HG03175 (cell line): ENCODE data around the gene MEI1.
"Not testable (repeated sequence)": the region's sequence is repeated elsewhere in the genome, so short reads cannot be mapped to it uniquely, and the experiment has no call there.

Source experiments
- ATAC-seq: cut with Tn5 transposase; IDR thresholded peaks from one replicate; pipeline ENCODE4 v1.9.1; 2021; ENCODE audit warnings: mild to moderate bottlenecking, moderate library complexity; ENCODE audit not compliant: unreplicated experiment

Gene MEI1, protein sequence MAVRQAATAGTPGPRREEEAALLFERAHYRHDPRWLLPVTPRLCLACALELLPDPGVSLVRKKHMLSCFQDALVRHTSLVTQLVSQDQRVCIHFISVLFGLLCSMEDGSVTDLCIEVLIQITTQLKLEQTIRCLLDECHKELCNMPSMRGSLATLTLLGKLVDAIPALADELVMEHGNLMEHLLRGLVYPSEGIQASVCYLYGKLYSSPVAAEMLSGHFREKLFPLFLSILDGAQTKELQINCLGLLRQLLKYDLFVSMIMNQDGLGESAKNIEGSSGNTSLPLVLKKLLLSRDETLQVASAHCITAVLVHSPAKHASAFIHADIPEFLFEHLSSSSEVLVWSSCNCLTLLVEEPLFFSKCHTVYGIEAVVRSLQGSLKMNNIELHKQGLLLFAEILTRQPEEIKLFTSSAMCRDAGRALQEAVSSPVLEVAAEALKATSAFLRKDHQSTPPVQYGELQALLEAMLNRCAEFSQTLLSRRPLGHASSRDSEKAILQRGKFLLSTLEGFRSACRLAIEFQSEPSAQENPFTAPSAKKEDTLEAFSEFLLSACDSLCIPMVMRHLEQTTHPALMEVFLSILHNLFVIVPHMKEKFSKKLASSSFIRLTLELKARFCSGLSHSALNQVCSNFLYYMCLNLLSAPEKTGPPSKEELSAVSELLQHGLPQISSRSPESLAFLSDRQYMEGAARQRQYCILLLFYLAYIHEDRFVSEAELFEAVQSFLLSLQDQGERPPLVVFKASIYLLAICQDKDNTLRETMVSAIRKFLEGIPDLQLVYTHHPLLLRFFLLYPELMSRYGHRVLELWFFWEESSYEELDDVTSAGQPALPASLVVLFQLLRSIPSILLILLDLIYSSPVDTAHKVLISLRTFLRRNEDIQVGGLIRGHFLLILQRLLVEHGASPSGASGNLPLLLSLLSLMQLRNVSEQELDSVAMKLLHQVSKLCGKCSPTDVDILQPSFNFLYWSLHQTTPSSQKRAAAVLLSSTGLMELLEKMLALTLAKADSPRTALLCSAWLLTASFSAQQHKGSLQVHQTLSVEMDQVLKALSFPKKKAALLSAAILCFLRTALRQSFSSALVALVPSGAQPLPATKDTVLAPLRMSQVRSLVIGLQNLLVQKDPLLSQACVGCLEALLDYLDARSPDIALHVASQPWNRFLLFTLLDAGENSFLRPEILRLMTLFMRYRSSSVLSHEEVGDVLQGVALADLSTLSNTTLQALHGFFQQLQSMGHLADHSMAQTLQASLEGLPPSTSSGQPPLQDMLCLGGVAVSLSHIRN

DNA sequence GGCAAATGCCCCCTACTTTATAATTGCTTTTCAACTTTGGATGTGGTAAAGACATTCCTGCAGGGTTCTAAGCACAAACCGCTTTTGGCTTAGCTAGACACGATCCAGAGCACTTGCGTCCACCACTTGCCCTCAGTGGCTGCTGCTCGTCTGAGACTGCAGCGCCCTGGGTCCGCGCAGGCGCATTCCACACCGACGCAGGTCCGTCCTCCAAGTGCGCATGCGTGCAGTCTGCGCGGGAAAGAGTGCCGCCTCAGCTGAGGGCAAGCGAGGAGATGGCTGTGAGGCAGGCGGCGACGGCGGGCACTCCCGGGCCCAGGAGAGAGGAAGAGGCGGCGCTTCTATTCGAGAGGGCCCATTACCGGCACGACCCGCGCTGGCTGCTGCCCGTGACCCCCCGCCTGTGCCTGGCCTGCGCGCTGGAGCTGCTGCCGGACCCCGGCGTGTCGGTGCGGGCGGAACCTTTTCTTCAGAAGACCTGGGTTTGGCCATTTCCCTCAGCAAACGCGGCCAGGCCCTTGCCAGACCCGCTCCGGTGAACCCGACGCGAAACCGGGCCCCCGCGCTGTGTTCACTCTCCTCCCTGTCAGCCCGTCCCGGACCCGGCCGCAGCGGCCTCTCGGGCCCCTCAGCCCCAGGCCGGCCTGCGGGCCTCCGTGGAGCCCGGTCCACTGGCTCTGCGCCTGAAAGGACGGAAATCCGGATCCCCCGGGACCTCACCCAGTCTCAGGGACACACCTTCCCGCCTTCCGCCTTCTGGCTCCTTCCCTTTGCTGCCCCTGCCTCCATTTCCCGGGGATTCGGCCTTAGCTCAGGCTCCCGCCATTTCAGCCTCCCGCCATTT lies at the start of gene MEI1:
Gene MEI1 (plus strand): TSS at position 240 of the 844 bp plus-strand sequence. CDS start 36 bp downstream, at position 276.
- ATAC-seq = no peak

DNA sequence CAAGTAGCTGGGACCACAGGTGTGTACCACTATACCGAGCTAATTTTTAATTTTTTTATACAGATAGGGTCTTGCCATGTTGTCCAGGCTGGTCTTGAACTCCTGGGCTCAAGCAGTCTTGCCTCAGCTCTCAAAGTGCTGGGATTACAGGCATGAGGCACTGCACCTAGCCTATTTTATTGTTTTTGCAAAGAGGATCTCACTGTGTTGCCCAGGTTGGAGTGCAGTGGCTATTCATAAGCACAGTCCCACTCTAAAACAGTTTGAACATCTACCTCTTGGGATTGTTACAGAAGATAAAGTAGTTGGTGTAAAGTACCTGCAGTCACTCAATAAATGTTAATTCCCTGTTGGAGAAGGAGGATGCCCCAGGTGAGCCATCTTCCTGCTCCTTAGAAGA lies 49.1 kb upstream of the MEI1 start:
- ATAC-seq = no peak

DNA sequence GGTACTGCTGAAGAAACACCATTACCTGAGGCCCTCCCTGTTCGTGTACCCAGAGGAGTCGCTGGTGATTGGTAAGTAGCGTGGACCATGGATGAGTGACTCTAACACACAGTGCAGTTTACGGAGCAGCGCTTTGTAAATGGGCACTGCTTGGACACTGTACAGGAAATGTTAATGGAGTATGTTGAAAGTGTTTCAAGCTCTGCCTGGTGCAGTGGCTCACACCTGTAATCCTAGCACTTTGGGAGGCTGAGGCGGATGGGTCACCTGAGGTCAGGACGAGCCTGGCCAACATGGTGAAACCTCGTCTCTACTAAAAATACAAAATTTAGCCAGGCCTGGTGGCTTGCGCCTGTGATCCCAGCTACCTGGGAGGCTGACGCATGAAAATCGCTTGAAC lies 48.5 kb upstream of the MEI1 start:
- ATAC-seq = no peak

DNA sequence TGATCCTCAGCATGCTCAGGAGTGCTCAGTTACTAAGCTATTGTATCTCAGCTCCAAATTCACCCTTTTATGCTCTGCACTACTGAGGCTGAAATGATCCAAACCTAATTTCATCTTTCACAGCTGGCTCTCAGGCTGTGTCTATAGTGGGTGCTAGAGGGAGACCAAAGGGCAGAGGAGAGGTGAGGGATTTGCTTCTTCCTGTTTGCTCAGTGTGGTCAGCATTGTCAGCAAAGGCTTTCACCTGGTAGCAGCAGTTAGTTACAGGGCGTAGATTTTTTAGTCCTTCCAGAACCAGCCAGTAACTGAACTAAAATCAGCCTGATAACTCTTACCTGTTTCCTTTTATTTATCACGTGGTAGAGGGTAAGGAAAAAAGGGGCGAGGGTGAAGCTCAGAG lies 45.0 kb upstream of the MEI1 start:
- no peak for ATAC-seq

DNA sequence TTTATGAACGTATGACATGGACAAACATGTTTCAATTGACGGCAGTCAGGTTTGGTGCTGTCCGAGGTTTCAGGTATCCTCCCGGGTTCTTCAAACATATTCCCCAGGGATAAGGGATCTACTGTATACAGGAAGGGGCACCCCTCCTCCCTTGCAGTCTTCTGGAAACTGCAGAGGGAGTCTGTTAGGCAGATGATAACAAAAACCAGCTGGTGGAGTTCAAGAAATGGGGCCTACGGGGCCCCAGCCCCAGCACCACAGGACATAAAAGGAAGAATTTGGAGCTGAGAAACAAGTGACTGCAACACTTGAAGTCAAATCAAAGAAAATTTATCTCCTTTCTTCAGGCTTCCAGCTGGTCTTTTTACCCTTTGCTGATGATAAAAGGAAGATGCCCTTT lies 42.7 kb upstream of the MEI1 start:
- no peak for ATAC-seq

DNA sequence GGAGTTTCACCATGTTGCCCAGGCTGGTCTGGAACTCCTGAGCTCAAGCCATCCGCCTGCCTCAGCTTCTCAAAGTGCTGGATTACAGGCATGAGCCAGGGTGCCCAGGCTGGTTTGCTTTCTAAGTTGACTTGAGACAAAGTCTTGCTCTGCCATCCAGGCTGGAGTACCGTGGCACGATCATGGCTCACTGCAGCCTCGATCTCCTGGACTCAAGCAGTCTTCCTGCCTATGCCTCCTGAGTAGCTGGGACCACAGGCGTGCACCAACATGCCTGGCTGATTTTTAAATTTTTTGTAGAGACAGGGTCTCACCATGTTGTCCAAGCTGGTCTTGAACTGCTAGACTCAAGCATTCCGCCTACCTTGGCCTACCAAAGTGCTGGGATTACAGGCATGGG lies 41.6 kb upstream of the MEI1 start:
- ATAC-seq = no peak

DNA sequence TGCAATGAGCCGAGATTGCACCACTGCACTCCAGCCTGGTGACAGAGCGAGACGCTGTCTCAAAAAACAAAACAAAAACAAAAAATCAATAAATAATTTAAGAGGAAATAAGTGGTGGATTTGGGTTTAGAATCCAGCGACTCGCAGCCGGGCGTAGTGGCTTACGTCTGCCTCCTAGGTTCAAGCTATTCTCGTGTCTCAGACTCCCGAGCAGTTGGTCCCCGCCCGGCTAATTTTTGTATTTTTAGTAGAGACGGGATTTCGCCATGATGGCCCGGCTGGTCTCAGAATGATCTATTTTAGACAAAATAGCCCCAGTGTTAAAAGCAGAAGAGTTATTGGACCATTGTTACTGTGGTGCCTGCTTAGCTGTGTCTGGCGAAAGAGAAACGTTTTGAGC lies 40.4 kb upstream of the MEI1 start:
- ATAC-seq = no peak

DNA sequence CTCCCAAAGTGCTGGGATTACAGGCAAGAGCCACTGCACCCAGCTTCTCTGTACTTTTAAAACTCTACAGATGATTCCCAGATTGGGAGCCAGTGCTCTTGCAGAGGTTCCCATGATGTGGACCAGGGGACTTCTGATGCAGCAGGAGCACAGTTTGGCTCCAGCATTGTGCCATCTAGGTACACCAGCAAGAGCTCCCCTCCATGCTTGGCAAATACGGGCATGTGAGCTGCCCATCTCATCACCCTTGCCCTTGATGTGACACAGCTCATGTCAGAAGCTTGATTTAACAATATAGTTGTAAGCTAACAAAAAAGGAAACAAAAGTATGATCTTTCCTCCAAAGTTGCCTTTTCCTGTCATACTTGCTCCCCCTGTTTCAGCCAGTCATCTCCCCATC lies 39.4 kb upstream of the MEI1 start:
- no peak for ATAC-seq

DNA sequence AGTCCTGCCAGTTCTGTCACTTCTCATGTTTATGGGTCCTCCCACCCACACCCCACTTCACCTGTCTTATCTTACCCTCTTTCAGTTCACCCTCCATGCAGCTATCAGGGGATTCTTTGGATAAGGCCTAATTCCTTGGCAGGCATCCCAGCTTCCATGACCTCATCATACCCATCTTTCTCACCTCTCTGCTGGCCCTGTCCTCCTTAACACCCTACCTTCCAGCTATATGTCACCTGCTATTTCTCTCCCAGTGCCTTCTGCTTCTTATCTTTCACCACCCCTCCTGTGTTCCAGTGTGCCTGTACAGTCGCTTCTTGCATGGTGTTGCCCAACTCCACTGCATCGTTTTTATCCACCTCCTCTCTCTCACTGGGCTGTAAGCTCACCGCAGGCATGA lies 38.9 kb upstream of the MEI1 start:
- ATAC-seq = no peak

- no peak for ATAC-seq
Measured at GRCh38 chr22:41661088-41661487, 38.2 kb upstream of the MEI1 start.

GRCh38 chr22:41661713-41662112 lies 37.6 kb upstream of the MEI1 start:
- no peak for ATAC-seq

GRCh38 chr22:41663594-41663993 lies 35.7 kb upstream of the MEI1 start:
- not testable (repeated sequence) for ATAC-seq

- ATAC-seq = no peak
Measured at GRCh38 chr22:41664490-41664889, 34.8 kb upstream of the MEI1 start.

DNA sequence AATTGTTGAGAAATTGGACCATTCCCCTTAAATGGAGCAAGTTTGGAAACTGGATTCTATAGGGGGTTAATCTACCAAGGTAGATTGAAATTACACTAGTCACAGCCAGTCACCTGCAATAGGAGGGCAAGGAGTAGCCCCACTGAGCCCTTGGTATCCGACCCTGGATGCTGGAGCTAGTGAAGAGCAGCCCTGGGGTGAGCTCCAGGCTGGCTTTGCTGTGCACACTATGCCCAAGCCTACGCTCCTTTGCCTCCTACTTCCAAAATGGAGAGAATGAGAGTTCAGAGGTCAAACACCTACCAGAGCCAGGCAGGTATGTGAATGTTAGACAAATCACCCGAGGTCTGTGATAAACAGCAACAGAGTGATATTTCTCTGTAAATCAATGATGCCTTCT lies 34.4 kb upstream of the MEI1 start:
- no peak for ATAC-seq

GRCh38 chr22:41668971-41669911 lies 30.1 kb upstream of the MEI1 start:
- ATAC-seq = no peak

DNA sequence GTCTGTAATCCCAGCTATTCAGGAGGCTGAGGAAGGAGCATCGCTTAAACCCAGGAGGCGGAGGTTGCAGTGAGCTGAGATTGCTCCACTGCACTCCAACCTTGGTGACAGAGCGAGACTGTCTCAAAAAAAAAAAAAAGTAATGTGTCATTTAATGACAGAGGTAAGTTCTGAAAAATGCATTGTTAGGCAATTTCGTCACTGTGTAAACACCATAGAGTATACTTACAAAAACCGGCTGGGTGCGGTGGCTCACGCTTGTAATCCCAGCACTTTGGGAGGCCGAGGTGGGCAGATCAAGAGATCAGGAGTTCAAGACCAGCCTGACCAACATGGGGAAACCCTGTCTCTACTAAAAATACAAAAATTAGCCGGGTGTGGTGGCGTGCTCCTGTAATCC lies 27.2 kb upstream of the MEI1 start:
- not testable (repeated sequence) for ATAC-seq

- ATAC-seq = no peak
Measured at GRCh38 chr22:41672780-41673509, 26.4 kb upstream of the MEI1 start.

DNA sequence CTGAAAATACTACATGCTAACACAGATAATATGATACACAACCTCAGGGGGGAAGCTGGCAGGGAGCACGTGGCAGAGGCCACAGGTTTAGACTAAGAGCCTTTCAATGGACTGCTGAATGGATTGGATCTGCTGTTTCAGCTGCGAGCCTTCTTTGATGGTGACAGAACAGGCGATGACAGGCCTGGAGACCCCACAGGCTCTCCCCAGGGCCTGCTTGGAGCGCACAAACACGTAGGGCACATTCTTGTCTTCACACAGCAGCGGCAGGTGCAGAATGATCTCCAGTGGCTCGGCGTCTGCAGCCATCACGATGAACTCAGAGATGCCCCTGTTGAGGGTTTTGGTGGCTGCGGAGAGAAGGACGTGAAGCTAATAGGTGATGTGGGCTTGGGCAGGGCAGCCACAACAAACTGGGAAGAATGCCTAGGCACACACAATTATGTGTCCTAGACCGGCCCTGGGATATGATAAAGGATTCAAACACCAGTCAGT lies 24.4 kb upstream of the MEI1 start:
- no peak for ATAC-seq
